ENCODE measurements around the gene RIC8B. TPM values are rescaled to one million over a fixed set of nuclear protein-coding genes. Genes with fewer than 3 reads are reported as not detected.

The RIC8B gene
- total RNA-seq, 1 experiment from 2014 or later, result 3.2 TPM

DNA sequence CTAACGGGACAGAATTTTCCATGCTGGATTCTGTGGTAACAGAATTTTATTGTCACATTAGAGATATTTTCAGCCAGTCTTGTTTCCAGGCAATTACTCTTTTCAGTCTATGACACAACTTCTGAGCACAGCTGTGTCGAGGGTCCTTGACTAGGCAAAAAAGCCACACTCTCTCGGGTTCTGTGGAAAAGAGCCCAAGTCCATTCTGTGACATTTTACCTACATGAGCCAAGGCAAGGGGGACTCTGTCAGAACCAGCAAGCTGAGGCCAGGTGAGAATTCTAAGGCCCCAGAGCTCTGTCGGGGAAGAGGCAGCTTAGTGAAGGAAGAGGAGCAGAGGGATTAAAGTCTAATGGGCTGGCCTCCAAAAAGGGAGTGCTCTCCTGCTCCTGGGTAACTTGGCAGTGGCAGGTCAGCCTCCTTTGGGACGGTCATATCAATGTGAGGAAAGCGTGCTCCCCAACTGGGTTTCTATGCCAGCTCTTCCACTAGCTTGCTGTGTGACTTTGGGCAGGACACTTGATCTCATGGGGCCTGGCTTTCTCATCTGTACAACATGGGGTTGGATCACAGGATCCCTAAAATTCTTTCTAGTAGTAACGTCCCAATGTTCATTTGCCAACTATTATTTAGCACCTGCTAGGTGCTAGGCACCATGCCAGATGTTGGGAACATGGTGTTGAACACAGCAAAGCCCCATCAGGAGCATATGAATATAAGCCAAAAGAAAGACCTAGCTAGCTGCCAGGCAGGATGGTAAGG lies 16.0 kb upstream of the RIC8B start:
- DNase-seq (ENCODE audit: low spot score), result no peak

DNA sequence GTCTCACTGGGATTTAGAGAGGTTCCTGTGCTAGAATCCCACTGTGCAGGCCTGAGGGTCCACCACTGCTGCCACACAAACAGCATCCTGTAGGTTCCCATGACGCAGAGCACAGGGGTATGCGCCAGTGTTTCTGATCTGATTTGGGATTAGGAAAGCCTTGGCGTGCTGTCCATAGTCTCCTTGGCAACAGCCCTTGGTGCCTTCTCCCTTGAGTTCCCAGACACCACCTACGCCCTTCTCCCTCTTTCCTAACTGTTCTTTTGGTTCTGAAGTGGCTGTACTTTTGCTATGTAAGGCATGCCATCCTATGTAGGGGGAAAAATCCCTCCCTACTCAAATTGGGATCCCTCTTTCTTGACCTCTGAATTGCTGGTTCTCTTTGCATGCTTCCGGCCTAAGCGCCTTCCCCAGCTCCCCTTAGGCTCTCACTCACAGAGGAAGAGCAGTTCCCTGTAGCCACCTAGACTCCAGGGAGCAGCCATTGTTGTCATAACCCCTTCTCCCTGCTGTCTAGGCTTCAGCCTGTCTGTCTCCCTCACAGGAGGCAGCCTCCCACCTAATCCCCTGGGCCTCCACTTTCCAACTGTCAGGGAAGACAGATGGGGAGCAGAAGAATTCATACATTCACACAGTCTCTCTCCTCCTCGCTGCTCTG lies 14.8 kb upstream of the RIC8B start:
- no peak for DNase-seq (ENCODE audit: low spot score)

DNA sequence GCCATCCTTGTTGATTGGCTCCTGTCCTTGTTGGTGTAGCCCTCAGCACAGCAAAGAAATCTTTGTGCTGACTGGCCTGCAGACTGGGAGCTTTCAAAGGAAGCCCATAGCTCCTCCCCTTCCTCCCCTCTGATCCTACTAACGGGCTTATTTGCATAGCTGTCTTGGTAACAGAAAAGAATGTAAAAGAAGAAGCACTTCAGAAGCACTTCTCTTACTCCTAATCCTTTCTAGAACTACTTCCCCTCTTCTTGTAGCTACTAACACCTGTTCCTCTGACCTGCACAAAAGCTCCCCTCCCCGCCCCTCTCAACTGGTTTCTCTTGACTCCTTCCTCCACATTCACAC lies 14.3 kb upstream of the RIC8B start:
- no peak for DNase-seq (ENCODE audit: low spot score)

DNA sequence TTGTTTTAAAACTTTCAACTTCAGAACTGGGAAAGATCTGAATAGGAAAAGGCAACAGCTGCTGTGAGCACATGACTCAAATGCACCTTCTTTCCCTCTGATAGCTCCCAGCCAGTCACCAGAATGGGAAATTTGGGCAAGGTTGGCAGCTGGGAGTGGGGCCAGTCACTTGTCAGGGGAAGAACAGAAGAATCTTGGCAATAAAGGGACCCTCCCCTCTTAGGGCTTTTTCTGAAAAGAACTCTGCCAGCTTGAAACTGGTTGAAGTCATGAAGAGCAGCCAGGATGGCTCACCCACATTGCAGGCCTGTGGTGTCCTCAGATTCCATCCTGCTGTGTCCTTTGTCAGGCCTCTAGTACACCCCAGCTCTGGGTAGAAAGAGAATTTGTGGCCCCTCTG lies 10.3 kb upstream of the RIC8B start:
- DNase-seq (ENCODE audit: low spot score), result no peak

DNA sequence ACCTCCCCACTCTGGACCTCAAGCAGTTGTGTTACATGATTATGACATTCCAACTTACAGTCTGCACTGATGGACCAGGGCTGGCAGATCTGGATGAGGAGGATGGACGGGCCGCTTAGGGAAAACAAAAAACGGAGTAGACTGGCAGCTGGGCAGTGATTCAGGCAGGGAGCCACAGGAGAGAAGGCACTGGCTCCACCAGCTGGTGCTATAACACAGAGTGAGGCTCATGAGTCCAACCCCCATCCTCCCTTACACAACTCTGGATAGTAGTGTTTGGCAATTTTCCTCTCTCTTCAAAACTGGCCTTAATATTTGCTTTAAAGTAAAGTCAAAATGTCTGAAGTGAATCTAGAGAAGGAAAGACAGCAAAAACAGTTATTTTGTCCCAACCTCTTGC lies 9.7 kb upstream of the RIC8B start:
- no peak for DNase-seq (ENCODE audit: low spot score)

DNA sequence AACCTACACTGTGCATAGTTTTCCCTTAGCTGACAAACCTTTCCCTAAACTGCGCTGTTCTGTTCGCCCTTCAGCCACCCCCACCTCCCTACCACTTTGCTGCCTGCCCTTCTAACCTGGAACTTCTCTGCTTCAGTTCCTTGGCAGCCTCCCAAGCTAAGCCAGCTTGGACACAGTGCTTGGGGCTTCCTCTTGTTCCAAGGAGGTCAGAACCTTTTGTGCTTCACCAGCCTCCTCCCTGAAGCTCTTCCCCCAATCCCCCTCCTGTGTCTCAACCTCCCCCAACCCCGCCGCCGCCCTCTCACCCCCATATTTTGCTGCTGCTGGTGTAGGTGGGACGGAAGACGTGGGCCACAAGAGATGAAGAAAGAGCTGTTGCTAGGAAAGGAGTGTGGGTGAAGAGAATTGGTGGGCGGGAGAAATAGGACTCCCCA lies 8.1 kb upstream of the RIC8B start:
- DNase-seq (ENCODE audit: low spot score), result no peak

DNA sequence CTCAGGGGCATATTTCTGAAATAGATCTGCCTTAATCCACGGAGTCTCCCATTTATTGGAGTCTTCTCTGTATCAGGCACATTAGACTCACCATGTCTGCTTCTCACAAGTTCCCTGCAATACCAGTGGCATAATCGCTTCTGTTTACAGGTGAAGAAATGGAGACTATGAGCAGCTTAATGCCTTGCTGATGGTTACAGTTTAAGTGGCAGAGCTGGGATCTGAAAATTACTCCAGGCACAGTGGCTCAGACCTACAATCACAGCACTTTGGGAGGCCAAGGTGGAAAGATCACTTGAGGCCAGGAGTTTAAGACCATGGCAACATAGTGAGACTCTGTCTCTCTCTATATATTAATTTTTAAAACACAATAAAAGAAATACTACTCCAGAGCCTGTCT lies 7.3 kb upstream of the RIC8B start:
- no peak for DNase-seq (ENCODE audit: low spot score)

DNA sequence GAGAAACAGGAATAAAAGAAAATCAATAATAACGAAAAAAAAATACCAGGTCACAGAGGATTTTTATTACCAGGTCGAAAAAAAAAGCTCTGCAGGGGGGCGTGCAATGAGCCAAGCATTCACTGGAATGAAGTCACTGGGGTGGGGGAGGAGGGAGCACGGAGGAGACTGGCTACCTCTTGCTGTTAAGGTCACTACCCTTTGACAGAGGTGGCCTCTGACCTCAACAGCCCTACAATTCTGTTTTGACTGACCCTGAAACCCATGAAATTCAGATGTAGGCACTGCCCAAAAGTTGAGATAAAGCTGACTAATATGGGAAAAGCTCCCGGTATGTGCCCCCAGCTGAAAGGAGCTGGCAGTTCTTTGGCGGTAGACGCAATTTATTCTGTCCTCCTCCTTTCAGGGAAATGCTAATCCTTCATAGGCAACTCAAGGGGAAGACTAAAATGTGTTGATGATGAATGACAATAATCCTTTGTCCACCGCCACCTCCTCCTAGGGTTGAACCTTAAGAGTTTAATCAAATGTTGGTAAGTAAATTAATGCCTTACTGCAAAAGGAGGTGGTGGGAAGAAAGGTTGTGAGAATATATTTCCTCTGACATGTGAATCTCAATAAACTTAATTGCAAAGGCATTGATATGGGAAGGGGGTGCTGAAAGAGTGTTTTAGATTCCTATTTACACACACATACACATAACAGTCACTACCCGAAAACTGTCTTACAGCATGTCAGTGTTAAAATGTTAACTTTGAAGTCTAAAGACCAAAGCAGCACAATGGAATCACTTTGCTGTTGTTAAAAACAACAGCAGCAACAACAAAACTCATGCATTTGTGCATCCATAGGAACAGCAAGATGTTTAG lies 6.3 kb upstream of the RIC8B start:
- DNase-seq (ENCODE audit: low spot score), result no peak

DNA sequence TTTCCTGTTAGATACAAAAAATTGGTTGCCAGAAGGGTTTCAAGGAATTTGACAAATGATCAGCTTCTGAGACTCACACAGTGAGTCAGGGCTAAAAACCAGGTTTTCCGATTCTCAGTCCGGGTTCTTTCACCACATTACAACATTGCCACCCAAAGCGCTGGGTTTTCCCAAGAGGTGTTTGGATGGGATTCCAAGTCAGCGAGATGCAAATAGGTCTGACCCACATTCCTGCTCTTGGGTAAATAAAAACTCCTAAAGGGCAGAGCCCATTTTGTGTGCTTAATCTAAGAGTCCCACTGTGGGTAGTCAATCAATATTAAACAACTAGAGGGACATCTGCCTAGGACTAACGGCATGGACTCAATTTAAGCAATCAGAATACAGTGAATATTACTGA lies 5.4 kb upstream of the RIC8B start:
- DNase-seq (ENCODE audit: low spot score), result no peak

DNA sequence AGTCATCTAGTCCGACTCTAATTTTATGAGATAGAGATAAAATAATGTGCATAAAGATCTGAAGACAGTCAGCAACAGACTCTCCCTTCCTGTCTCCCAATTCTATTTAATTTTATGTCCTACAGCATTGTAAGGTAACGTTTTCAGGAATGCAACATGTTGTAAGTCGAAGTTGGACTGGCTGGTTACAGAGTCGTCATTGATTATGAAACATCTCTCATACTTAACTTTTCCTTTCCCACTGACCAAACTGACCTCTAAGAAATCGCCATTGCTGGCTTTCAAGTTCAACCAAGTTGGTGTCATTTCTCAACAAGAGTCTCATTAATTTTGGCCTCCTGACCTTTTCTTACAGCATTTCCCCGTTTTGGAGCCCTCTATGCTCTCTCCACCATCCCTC lies 4.9 kb upstream of the RIC8B start:
- DNase-seq (ENCODE audit: low spot score), result no peak

DNA sequence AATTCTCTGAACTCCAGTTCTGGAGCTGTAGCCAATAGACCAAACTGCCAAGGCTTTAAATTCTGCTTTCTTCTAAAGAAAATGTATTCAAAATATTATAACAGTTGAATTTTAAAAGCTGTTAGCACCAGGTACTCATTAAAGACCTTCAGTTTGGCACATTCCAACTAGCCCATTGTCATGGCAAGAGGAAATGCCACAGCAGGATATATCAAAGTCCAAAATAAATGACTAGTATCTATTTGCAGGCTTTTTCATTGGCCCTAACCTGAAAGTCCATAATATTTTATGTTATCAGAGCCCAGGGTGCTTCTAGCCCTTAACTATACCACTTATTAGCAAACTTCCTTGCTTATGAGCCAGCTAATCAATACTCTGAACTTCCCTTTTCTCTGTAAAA lies 3.1 kb upstream of the RIC8B start:
- DNase-seq (ENCODE audit: low spot score), result no peak

DNA sequence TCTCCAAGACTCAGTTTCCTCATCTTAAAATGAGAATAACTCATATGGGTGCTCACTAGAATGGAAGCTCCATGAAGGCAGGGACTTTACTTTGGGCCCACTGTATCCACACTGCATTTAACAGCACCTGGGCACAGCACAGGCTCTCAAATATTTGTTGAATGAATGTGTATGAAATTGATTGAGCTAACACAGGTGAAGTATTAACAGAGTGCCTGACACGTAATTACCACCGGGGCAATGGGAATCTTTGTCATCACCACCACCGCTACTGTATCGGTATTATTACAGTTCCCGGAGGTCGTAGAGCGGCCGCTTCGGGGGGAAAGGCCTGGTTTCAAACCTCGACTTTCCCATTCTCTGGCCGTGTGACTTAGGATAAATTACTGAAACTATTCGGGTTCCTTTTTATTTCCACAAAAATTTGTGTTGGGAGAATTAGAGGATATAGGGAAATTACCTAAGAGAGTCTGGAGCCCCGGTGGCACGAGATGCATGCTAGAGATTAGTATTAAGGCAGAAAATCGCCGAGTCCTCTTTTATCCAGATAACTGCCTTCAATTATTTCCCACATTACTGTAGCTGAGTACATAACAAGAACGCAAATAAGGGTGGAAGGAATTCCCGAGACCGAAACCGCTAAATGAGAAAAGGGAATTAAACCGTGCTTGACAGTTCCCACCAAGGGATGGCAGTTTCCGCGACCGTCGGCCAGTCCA lies 1.0 kb upstream of the RIC8B start:
- DNase-seq (ENCODE audit: low spot score), result no peak

DNA sequence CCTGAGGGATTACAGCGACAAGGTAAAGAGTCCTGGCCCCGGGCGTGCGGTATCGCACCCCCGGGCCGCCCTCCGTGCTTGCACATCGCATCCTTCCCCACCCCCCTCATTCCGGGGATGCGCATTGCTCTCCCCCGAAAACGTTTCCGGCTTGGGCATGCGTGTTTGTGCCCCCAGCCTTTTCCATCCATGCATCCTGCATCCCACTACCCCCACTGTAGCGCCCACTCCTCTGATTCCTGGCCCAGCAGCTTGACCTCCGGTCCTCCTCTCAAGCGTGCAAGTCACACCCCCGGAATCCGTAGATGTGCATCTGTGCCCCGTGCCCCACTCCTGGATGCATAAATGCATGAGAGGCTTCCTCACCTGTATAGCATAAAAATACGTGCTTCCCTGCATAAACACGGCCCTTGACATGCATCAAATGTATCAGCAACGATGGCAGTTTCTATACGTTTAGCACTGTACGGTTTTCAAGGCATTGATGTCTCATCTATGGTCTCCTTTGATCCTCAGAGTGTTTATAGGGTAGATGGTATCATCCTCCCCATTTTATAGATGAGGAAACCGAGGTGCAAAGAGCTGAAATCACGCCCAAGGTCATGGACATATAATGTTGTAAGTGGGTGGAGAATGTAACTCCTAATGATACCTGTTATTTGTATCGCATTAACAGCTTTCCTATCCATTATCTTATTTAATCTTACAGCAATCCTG lies 484 bp downstream of the RIC8B start:
- DNase-seq (ENCODE audit: low spot score), result peak; percentile 17

DNA sequence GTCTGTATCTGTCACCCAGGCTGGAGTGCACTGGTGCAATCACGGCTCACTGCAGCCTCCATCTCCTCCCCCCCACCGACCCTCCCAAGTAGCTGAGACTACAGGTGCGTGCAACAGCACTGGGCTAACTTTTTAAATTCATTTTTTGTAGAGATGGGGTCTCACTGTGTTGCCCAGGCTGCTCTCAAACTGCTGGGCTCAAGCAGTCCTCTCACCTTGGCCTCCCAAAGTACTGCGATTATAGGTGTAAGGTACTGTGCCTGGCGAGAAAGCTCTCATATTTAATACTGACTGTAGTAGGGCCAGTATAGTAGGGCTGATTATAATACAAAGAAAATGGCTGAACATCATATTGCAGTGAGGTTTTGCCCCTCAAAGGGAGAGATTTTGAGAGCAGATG lies 2.4 kb downstream of the RIC8B start:
- no peak for DNase-seq (ENCODE audit: low spot score)

DNA sequence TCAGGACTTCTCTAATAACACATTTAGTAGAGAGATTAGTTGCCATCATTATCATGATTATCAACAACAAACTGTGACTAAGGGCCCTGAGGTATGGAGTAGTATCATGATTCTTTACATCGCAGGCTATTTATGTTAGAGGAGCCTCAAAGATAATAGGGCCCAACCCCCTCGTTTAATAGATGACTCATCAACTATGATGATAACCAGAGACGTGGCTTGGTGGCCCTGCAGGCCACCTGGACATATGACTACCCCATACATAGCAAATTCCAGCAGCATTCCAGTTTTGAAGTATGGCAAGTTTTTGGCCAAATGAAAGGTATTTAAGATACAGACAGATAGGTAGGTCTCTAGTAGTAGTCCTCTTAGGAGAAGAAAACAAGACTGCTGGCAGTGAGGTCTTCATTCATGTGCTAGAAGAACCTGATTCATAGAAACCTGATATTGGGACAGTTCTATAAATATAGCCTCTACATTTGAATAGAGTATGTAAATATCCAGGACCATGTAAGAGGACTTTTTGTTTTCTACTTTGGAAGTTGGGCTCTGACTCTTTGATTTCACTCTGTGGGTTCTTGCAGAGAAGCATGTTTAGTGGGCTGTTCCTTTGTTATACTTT lies 5.6 kb downstream of the RIC8B start:
- peak; percentile 53 for DNase-seq (ENCODE audit: low spot score)

DNA sequence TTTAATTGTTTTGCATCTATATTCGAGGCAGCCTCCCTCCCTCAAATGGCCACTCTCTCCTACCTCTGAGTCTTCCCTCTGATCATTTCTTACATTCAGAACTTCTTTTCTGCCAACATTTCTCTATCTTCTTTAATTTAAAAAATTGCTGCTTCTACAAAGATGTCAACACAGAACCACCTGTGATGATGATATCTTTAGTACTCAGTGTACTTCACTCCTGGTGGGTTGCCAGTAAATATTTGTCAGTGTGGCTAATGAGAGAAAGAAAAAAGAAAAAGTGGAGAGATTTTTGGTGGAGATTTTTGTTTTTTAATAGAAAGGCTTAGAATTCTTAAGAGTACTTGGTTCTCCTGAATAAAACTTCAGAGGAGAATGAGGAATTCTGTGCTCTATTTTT lies 8.1 kb downstream of the RIC8B start:
- DNase-seq (ENCODE audit: low spot score), result no peak

DNA sequence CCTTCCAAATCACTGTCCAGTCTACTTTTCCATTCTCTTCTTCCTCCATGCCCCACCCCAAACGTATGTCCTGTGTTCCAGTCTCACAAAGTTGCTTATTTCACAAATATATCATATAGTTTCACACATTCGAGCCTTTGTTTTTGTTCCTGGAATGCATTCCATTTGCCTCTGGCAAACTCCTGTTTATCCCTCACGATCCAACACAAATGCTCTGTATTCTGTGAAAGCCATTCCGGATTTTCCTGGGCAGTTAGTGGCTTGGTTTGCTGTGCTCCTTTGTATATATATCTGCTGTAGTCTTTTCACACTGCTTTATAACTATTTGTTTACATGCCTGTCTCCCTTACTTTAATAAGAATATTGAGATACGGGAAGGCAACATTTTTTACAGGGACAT lies 9.0 kb downstream of the RIC8B start:
- no peak for DNase-seq (ENCODE audit: low spot score)

DNA sequence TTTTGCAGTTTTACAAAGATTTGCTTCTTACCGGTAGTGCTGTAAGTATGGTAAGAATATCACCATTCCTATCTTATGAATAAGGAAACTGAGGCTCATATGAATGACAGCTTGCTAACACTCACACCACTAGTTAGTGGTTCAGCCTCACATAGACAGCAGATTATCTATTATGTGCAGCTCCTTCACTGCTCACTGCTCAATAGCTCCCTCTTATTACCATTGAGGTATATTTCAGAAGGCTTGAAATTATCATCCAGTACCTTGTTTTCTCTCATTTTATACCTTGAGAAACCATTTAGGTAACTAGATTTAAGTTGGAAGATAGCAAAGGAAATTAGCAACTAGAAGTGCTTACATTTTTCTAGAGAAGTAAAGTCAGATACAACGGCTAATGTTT lies 15.5 kb downstream of the RIC8B start:
- DNase-seq (ENCODE audit: low spot score), result no peak

DNA sequence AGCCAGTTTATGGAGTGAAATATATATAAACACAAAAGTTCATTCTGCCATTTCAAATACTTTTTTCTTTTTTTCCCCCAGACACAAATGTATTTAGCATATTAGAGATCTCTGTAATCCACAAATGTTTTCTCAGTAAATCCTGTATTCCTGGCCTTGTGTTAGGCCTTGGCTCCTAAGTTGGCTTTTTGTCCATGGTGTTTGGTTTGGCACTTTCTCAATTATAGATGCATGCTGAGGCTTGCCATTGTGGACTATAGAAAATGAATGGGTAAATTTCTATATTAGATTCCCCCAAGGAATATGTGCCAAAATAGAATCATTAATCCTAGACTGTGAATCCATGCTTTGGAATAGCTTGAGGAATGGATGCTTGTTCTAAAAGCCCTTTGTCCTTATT lies 17.0 kb downstream of the RIC8B start:
- no peak for DNase-seq (ENCODE audit: low spot score)

DNA sequence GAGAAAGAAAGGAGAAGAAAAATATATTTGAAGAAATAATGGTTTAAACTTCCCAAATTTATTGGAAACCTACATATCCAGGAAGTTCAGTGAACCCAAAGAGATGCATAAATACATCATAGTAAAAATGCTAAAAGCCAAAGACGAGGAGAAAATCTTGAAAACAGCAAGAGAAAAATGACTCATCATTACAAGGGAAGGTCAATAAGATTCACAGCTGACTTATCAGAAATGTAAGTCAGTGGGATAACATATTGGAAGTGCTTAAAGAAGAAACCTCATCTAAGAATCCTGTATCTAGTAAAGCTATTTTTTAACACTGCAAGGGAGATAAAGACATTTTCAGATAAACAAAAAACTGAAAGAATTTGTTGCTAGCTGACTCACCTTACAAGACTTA lies 19.9 kb downstream of the RIC8B start:
- no peak for DNase-seq (ENCODE audit: low spot score)

DNA sequence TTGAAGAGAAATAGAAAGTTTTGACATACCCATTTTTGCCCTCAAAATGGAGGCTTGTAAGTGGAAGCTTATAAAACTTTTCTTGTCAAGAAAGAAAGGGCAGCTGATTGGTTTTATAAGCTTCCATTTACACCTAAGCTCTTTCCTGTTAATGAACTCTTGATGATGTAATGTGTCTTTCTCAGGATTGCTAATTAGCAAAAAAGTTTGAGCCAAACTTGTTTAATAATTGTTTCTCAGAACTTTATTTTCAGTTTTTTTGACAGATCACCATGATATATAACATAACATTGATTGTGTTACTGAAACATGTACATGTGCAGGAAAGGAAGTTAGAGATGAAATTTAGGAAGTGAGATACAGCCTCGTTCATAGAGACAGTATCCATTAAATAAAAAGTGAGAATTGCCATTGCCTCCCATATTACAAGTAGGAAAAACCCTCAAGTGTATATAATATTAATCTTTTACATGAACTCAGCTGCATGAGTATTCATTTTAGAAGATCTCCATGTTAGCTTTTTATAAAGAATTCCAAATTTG lies 26.8 kb downstream of the RIC8B start:
- DNase-seq (ENCODE audit: low spot score), result no peak

All from HT-29 (cell line).